Lung (tissue), 12 donors: ENCODE measurements around the gene ADAM10. TPM values are rescaled to one million over a fixed set of nuclear protein-coding genes. Genes with fewer than 3 reads are reported as not detected.

Experiments used
- ATAC-seq: fragments of 200-7000 bp; cut with Tn5 transposase; one replicate; pipeline ENCODE4 v1.9.1; 2020; ENCODE audit warnings: moderate number of reproducible peaks; ENCODE audit not compliant: insufficient read depth, low FRiP score
- DNase-seq, 3 donors: peaks; one replicate each; pipeline ENCODE4 v3.0.0-alpha.2; 2013 to 2017
- H3K27ac ChIP-seq, 2 donors: one replicate each; pipeline ENCODE4 v1.5.1; 2013; ENCODE audit warnings: mild to moderate bottlenecking in 2 of 2, moderate library complexity in 2 of 2, control low read depth in 1 of 2, inconsistent platforms in 1 of 2, low read depth in 1 of 2, low read length in 1 of 2
- H3K27me3 ChIP-seq, 3 donors: one replicate each; pipeline ENCODE4 v1.5.1; 2013; ENCODE audit warnings: low read length in 2 of 3; ENCODE audit not compliant: control insufficient read depth in 3 of 3, insufficient read depth in 3 of 3
- H3K36me3 ChIP-seq, 4 donors: one replicate each; pipeline ENCODE4 v1.5.1; 2013; ENCODE audit warnings: low read length in 4 of 4, mild to moderate bottlenecking in 1 of 4, moderate library complexity in 1 of 4; ENCODE audit not compliant: control insufficient read depth in 4 of 4, insufficient read depth in 4 of 4
- H3K4me1 ChIP-seq, 5 donors: one replicate each; pipeline ENCODE4 v1.5.1; 2013; ENCODE audit warnings: low read length in 5 of 5, mild to moderate bottlenecking in 2 of 5, moderate library complexity in 1 of 5; ENCODE audit not compliant: control insufficient read depth in 5 of 5, insufficient read depth in 5 of 5
- H3K4me3 ChIP-seq: one replicate; pipeline ENCODE4 v1.5.1; 2013; ENCODE audit warnings: mild to moderate bottlenecking, control low read depth, moderate library complexity
- H3K9ac ChIP-seq, 2 donors: one replicate each; pipeline ENCODE4 v1.5.1; 2013; ENCODE audit warnings: low read length in 2 of 2, control low read depth in 1 of 2; ENCODE audit not compliant: insufficient read depth in 1 of 2
- H3K9me3 ChIP-seq, 4 donors: one replicate each; pipeline ENCODE4 v1.5.1; 2013; ENCODE audit warnings: low read length in 3 of 4, mild to moderate bottlenecking in 1 of 4, moderate library complexity in 1 of 4; ENCODE audit not compliant: control insufficient read depth in 4 of 4, insufficient read depth in 3 of 4
- CTCF ChIP-seq: IDR thresholded peaks from 2 replicates; pipeline ENCODE4 v1.5.1; 2012; ENCODE audit warnings: mild to moderate bottlenecking; ENCODE audit errors: control extremely low read depth, extremely low read depth
- WGBS, 2 donors: extraction: QIAGEN DNeasy Blood & Tissue Kit; methylation state at CpG; one replicate each; pipeline ENCODE4 v1.1.7; 2013; 5-methylcytosine and 5-hydroxymethylcytosine counted together
- polyA plus RNA-seq, 2 donors: library from polyadenylated mRNA; stranded (reverse); fragments of 200-250 nt; gene quantifications; one replicate each; pipeline ENCODE4 v1.2.1, GENCODE V29; 2013
- total RNA-seq, 2 donors: library from RNA; depleted of rRNA in 1 of 2; stranded (reverse); fragments of >200 nt in 1 of 2; gene quantifications; one replicate each; pipeline ENCODE4 v1.2.1, GENCODE V29; 2014 to 2021
- donor health status: control.
- donor health status: control.
- donor health status: Bipolar disorder and iron deficiency.
- donor health status: healthy.
- donor health status: DM: yes; HTN: yes; CAD: no.

ADAM10 gene
- total and polyA plus RNA-seq, 4 donors: 9.7 to 274 (median 88.6) TPM

GRCh38 chr15:58608129-58608590, 141.3 kb downstream of the ADAM10 start:
- ATAC-seq (no peak), DNase-seq (no peak)
- Histone ChIP-seq H3K4me1 (peaks cover 0 to 5% (median 0%) of the 10 kb centered on the region in 5 donors), H3K27ac (no peak overlapping the region), H3K4me3 (no peak overlapping the region), H3K36me3 (peaks cover 9 to 15% (median 13%) of the 10 kb centered on the region in 4 donors), H3K9ac (no peak overlapping the region), H3K27me3 (no peaks in the 10 kb centered on the region), H3K9me3 (no peaks in the 10 kb centered on the region)
- no peak for TF ChIP-seq CTCF
- WGBS, 2 donors: 77 to 84% methylated on average over 5 of the region's 5 CpGs

- Histone ChIP-seq H3K36me3 (peaks cover 4 to 21% (median 12%) of the 10 kb centered on the region in 4 donors), H3K4me1 (peaks cover 0 to 4% (median 0%) of the 10 kb centered on the region in 5 donors), H3K27me3 (no peaks in the 10 kb centered on the region), H3K9ac (no peak overlapping the region), H3K9me3 (no peaks in the 10 kb centered on the region), H3K4me3 (no peak overlapping the region), H3K27ac (no peak overlapping the region)
- 92 to 94% methylated on average over 4 of the region's 4 CpGs for WGBS, 2 donors
- DNase-seq (no peak), ATAC-seq (no peak)
- TF ChIP-seq CTCF: no peak
These were observed 142.9 kb downstream of the ADAM10 start for GRCh38 chr15:58606577-58607080.

GRCh38 chr15:58605931-58606530, 143.5 kb downstream of the ADAM10 start:
- no peaks in the 10 kb centered on the region for H3K27me3 ChIP-seq
- H3K27ac ChIP-seq: no peak overlapping the region
- no peak for DNase-seq
- no peak for ATAC-seq
- no peaks in the 10 kb centered on the region for H3K9me3 ChIP-seq
- TF ChIP-seq CTCF: no peak
- peaks cover 0 to 4% (median 0%) of the 10 kb centered on the region in 5 donors for H3K4me1 ChIP-seq
- H3K36me3 ChIP-seq: peaks cover 5 to 22% (median 16%) of the 10 kb centered on the region in 4 donors
- no peak overlapping the region for H3K9ac ChIP-seq
- no peak overlapping the region for H3K4me3 ChIP-seq
- 91 to 94% methylated on average over 3 of the region's 3 CpGs for WGBS, 2 donors
